HCT116 (cell line): ENCODE measurements around the gene PCDHGA7.

ENCODE experiments used
- CEBPB ChIP-seq: IDR thresholded peaks from 2 replicates; pipeline ENCODE4 v1.6.1; 2012; ENCODE audit warnings: low read depth
- TF ChIP-seq, protein P1 (sequence below): IDR thresholded peaks from 2 replicates; pipeline ENCODE4 v1.6.1; 2011; ENCODE audit warnings: mild to moderate bottlenecking, low read length, moderate library complexity; ENCODE audit not compliant: insufficient replicate concordance; ENCODE audit errors: extremely low read depth
- TF ChIP-seq, protein P2 (sequence below): IDR thresholded peaks from 2 replicates; pipeline ENCODE4 v1.6.1; 2012; ENCODE audit warnings: low read depth

DNA sequence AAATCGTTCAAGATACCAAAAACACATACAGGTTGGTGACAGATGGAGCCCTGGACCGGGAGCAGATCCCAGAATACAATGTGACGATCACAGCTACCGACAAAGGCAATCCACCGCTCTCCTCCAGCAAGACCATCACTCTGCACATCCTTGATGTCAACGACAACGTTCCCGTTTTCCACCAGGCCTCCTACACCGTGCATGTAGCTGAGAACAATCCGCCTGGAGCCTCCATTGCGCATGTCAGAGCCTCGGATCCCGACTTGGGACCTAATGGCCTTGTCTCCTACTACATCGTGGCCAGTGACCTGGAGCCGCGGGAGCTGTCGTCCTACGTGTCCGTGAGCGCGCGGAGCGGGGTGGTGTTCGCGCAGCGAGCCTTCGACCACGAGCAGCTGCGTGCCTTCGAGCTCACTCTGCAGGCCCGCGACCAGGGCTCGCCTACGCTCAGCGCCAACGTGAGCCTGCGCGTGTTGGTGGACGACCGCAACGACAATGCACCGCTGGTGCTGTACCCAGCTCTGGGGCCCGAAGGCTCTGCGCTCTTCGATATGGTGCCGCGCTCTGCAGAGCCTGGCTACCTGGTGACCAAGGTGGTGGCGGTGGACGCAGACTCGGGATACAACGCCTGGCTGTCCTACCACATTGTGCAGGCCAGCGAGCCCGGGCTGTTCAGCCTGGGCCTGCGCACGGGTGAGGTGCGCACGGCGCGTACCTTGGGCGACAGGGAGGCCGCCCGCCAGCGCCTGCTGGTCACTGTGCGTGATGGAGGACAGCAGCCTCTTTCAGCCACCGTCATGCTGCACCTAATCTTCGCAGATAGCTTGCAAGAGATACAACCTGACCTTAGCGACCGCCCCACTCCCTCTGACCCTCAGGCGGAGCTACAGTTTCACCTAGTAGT lies 10.7 kb upstream of the PCDHGA7 start:
- TF ChIP-seq, protein P1, sequence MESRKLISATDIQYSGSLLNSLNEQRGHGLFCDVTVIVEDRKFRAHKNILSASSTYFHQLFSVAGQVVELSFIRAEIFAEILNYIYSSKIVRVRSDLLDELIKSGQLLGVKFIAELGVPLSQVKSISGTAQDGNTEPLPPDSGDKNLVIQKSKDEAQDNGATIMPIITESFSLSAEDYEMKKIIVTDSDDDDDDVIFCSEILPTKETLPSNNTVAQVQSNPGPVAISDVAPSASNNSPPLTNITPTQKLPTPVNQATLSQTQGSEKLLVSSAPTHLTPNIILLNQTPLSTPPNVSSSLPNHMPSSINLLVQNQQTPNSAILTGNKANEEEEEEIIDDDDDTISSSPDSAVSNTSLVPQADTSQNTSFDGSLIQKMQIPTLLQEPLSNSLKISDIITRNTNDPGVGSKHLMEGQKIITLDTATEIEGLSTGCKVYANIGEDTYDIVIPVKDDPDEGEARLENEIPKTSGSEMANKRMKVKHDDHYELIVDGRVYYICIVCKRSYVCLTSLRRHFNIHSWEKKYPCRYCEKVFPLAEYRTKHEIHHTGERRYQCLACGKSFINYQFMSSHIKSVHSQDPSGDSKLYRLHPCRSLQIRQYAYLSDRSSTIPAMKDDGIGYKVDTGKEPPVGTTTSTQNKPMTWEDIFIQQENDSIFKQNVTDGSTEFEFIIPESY = no peak
- TF ChIP-seq CEBPB = no peak
- TF ChIP-seq, protein P2, sequence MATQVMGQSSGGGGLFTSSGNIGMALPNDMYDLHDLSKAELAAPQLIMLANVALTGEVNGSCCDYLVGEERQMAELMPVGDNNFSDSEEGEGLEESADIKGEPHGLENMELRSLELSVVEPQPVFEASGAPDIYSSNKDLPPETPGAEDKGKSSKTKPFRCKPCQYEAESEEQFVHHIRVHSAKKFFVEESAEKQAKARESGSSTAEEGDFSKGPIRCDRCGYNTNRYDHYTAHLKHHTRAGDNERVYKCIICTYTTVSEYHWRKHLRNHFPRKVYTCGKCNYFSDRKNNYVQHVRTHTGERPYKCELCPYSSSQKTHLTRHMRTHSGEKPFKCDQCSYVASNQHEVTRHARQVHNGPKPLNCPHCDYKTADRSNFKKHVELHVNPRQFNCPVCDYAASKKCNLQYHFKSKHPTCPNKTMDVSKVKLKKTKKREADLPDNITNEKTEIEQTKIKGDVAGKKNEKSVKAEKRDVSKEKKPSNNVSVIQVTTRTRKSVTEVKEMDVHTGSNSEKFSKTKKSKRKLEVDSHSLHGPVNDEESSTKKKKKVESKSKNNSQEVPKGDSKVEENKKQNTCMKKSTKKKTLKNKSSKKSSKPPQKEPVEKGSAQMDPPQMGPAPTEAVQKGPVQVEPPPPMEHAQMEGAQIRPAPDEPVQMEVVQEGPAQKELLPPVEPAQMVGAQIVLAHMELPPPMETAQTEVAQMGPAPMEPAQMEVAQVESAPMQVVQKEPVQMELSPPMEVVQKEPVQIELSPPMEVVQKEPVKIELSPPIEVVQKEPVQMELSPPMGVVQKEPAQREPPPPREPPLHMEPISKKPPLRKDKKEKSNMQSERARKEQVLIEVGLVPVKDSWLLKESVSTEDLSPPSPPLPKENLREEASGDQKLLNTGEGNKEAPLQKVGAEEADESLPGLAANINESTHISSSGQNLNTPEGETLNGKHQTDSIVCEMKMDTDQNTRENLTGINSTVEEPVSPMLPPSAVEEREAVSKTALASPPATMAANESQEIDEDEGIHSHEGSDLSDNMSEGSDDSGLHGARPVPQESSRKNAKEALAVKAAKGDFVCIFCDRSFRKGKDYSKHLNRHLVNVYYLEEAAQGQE = no peak
